Astrocyte of the spinal cord (primary cell): ENCODE measurements around the gene CUBN.

Experiments
- DNase-seq: peaks from one replicate; pipeline ENCODE4 v3.0.0; 2011; ENCODE audit warnings: low read depth, low spot score
- H3K4me3 ChIP-seq: 2 replicates; pipeline ENCODE4 v1.5.1; 2011; ENCODE audit warnings: low read depth, mild to moderate bottlenecking, low read length, moderate library complexity
- in situ Hi-C: cut with HindIII; loops from 2 replicates; pipeline ENCODE4 v1.10.0; 2017; ENCODE audit warnings: low sequenced_read_pairs
- TF ChIP-seq, protein P1 (sequence below): IDR thresholded peaks from 2 replicates; pipeline ENCODE4 v1.5.1; 2012; ENCODE audit warnings: low read depth, mild to moderate bottlenecking, low read length, inconsistent platforms

Gene CUBN

DNA sequence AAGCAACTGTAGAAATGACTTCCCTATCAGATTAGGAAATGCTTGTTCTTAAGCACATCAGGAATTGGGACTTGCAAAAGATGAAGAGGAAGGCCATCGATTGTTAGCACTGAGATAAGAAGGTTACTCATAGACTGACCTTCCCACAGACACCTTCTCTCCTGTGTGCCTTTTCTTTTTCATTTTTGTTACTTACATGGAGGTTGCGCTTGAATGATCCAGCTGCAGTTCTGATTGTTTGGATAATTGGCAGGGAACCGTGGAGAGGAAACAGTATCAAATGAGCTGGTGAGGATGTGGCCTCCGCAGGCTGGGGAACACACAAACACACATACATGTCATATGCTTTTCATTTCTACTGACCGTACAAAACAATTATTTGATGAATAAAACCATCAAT, 177.5 kb downstream of the CUBN start:
- TF ChIP-seq, protein P1, sequence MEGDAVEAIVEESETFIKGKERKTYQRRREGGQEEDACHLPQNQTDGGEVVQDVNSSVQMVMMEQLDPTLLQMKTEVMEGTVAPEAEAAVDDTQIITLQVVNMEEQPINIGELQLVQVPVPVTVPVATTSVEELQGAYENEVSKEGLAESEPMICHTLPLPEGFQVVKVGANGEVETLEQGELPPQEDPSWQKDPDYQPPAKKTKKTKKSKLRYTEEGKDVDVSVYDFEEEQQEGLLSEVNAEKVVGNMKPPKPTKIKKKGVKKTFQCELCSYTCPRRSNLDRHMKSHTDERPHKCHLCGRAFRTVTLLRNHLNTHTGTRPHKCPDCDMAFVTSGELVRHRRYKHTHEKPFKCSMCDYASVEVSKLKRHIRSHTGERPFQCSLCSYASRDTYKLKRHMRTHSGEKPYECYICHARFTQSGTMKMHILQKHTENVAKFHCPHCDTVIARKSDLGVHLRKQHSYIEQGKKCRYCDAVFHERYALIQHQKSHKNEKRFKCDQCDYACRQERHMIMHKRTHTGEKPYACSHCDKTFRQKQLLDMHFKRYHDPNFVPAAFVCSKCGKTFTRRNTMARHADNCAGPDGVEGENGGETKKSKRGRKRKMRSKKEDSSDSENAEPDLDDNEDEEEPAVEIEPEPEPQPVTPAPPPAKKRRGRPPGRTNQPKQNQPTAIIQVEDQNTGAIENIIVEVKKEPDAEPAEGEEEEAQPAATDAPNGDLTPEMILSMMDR = no peak
- peak; percentile 9 for DNase-seq
- in situ Hi-C loops = no loop called here
- H3K4me3 ChIP-seq = no peak overlapping the region

DNA sequence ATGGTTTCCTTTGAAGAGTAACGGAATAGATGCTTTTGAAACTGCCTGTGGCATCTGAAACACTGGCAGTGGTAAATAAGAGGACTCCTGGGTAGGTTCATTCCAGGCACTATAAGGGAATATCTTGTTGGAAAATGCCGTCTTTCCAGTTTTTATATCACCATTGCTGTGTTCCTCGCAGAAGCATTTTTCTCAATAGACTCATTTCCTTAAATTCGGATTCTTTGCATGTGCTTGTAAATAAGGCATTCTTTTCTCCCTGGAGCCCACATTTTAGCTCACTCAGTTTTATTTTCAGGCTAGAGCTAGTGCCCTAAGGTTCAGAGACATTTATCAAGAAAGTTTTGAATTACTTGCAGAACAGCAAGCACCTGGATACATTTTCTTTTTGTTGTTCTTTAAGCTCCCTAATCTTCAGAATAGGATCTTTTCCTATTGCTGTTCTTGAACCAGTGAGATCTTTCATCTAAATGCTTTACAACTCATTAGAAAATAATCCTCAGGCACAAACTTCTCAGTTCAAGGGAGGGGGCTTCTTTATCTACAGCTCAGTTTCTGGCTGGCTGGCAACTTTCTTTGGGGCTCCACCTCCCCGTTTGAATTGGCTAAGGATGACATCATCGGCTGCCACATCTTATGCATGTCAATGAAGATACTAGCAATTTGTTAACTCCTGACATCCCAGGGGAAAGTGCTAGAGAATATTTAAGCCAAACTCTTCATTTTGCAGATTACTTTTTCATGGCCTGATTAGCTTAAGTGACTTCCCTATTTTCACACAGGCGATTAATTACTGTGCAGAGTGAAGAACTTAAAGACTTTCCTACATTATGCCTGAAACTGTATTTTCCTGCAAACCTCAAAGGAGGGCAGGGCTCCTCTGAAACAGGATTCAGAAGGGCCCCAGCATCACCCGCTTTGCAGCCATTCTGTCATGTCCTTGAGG, 178.7 kb downstream of the CUBN start:
- TF ChIP-seq, protein P1 = no peak
- no peak overlapping the region for H3K4me3 ChIP-seq
- in situ Hi-C loops = no loop called here
- DNase-seq = peak; percentile 82

DNA sequence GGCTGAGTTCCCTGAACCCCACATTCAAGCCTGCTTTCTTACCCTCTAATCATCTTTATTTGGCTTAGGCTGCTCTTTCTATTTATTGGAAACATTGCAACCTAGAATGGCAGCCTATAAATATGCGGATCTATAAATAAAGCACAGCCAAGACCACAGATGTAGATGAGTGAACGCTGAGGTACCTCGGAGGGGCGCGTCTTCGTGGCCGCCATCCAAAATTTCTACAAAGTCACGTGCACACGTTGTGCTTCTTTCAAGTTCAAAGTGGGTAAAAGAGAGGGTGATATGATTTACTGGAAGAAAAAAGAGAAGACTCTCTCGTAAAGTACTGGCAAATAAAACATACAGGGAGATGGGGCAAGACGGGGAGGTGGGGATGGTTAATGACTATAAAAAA, 179.8 kb downstream of the CUBN start:
- H3K4me3 ChIP-seq = no peak overlapping the region
- TF ChIP-seq, protein P1 = no peak
- DNase-seq = peak; percentile 15
- in situ Hi-C loops = no loop called here

DNA sequence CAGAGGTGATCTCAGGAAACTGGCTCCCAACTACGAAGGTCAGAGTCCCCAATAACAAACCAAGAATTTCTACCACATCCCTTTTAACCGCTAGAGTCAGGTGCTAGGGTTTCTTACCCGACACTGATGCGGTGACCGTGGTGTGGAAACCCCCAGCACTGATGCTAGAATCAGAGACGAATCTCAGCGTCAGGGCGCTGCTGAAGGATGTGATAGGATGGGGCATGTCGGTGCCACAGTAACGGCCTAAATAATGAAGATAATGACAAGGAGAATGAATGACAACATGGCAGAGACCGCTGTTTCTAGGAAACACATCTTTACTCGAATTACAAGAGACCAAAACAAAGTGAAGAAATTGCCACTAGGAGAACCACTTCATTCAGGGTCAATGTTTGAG, 181.2 kb downstream of the CUBN start:
- no peak overlapping the region for H3K4me3 ChIP-seq
- in situ Hi-C loops = no loop called here
- TF ChIP-seq, protein P1 = no peak
- no peak for DNase-seq

DNA sequence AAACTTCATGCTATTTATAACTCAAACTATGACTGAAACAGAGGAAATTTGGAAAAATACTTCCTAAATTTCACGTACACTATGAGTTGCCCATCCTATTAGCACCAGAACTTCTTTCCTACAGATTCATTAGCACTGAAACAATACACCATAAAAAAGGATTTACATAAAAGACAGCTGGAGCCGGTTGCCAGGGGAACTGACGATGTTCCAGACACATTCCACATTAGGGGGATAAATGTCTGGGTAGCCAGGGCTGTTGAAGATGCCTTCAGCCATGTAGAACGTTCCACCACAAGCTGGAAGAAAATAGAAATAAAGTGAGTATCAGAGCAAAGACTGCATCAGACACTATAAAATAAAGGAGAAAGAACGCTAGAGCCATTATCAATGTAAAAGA, 182.5 kb downstream of the CUBN start:
- in situ Hi-C loops = no loop called here
- no peak overlapping the region for H3K4me3 ChIP-seq
- no peak for DNase-seq
- TF ChIP-seq, protein P1 = no peak

DNA sequence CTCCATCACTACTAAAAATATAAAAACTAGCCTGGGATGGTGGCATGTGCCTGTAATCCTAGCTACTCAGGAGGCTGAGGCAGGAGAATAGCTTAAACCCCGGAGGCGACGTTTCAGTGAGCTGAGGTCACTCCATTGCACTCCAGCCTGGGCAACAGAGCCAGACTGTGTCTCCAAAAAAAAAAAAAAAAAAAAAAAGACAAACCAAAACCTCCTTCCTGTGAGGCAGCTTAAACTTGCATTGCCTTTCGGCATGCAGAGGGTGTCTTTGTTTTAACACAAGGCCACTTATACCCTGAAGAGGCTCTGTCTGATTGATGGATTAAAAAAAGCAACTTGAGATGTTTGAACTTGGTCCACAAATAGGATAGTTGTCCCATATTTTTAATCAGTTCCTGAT, 184.0 kb downstream of the CUBN start:
- TF ChIP-seq, protein P1 = no peak
- in situ Hi-C loops = no loop called here

More for the DNA sequence above, 184.0 kb downstream of the CUBN start:
- no peak overlapping the region for H3K4me3 ChIP-seq
- DNase-seq = no peak
